Ishikawa (cell line): ENCODE results near the gene INO80.

Experiments used
- EP300 ChIP-seq: IDR thresholded peaks from 2 replicates; pipeline ENCODE4 v1.6.1; 2012; ENCODE audit warnings: borderline replicate concordance
- TEAD4 ChIP-seq: IDR thresholded peaks from 2 replicates; pipeline ENCODE4 v1.6.1; 2012
- TF ChIP-seq, protein P1 (sequence below): IDR thresholded peaks from 2 replicates; pipeline ENCODE4 v1.6.1; 2012; ENCODE audit warnings: low read depth, mild to moderate bottlenecking
- TF ChIP-seq, protein P2 (sequence below): IDR thresholded peaks from 2 replicates; pipeline ENCODE4 v1.6.1; 2012

DNA sequence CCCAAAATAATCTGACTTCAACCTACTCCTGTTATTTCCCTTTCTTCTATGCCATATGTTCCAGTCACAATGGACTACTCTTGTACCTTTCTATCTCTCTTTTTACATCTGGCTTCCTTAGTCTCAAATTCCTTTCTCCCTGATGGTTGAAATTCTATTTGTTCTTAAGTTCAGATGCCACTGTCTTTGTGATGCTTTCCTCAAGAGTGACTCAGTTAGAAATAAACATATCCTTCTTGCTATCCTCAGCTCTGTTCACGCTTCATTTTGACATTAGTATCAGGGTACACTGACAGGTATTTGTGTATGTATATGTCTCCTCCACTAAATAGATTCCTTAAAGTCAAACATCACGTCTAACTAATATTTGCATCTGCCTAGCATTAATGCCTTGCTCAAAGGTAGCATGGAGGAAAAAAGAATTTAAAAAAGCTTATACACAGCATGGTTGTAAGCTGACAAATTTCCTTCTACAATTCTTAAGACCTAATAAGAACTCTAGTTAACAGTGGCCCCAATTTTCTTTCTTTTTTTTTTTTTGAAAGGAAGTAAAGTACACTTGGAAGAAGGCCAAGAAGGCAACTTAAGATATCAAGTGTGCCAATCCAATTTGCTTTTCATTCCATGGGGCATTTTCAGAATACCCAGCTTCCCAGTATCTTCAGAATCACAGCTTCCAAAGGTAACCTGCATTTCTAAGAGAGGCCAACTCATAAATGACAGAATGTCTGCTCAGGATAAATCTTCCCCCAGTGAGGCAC lies 104.8 kb downstream of the INO80 start:
- TF ChIP-seq, protein P1, sequence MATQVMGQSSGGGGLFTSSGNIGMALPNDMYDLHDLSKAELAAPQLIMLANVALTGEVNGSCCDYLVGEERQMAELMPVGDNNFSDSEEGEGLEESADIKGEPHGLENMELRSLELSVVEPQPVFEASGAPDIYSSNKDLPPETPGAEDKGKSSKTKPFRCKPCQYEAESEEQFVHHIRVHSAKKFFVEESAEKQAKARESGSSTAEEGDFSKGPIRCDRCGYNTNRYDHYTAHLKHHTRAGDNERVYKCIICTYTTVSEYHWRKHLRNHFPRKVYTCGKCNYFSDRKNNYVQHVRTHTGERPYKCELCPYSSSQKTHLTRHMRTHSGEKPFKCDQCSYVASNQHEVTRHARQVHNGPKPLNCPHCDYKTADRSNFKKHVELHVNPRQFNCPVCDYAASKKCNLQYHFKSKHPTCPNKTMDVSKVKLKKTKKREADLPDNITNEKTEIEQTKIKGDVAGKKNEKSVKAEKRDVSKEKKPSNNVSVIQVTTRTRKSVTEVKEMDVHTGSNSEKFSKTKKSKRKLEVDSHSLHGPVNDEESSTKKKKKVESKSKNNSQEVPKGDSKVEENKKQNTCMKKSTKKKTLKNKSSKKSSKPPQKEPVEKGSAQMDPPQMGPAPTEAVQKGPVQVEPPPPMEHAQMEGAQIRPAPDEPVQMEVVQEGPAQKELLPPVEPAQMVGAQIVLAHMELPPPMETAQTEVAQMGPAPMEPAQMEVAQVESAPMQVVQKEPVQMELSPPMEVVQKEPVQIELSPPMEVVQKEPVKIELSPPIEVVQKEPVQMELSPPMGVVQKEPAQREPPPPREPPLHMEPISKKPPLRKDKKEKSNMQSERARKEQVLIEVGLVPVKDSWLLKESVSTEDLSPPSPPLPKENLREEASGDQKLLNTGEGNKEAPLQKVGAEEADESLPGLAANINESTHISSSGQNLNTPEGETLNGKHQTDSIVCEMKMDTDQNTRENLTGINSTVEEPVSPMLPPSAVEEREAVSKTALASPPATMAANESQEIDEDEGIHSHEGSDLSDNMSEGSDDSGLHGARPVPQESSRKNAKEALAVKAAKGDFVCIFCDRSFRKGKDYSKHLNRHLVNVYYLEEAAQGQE, result no peak
- TF ChIP-seq TEAD4 (no peak), EP300 (no peak)
- TF ChIP-seq, protein P2, sequence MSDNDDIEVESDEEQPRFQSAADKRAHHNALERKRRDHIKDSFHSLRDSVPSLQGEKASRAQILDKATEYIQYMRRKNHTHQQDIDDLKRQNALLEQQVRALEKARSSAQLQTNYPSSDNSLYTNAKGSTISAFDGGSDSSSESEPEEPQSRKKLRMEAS, result no peak
